HEK293T (cell line): ENCODE data around the gene PNLIP.

Experiments used
- BHLHE40 ChIP-seq: fragments of 450-650 bp; IDR thresholded peaks from 2 replicates; pipeline ENCODE4 v1.6.1; 2016; ENCODE audit warnings: mild to moderate bottlenecking, moderate library complexity, borderline replicate concordance
- FOXM1 ChIP-seq: fragments of 450-650 bp; IDR thresholded peaks from 2 replicates; pipeline ENCODE4 v1.6.1; 2017; ENCODE audit warnings: mild to moderate bottlenecking, borderline replicate concordance
- HDGF ChIP-seq: fragments of 450-650 bp; IDR thresholded peaks from 2 replicates; pipeline ENCODE4 v1.6.1; 2017; ENCODE audit warnings: antibody characterized with exemption, borderline replicate concordance
- LEF1 ChIP-seq: fragments of 450-650 bp; IDR thresholded peaks from 2 replicates; pipeline ENCODE4 v1.6.1; 2017; ENCODE audit warnings: mild to moderate bottlenecking, borderline replicate concordance
- NFRKB ChIP-seq: fragments of 450-650 bp; IDR thresholded peaks from 2 replicates; pipeline ENCODE4 v1.6.1; 2016; ENCODE audit warnings: mild to moderate bottlenecking, moderate library complexity
- SP1 ChIP-seq: fragments of 450-650 bp; IDR thresholded peaks from 2 replicates; pipeline ENCODE4 v1.6.1; 2017
- TARDBP ChIP-seq: fragments of 450-650 bp; IDR thresholded peaks from 2 replicates; pipeline ENCODE4 v1.6.1; 2016

DNA sequence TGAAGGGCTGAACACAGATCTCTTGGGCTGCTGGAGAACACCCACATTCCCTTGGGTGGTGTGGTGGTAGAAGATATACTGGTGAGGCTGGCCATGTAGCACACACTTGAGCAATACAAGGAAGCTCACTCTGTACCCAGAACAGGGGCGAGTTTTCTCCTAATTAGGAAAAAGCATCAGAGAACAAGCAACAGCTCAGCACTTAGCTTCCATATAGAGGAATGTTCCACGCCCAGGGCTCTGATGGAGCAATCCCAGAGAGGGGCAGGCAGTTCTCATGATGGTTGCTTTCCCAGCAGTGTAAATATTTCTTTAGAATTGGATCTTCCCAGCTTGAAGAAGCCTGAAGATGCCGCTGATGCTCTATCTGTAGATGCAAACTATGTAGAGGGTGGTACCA lies 21.0 kb upstream of the PNLIP start:
- no peak for TF ChIP-seq SP1
- no peak for TF ChIP-seq NFRKB
- no peak for TF ChIP-seq HDGF
- TF ChIP-seq FOXM1, result no peak
- no peak for TF ChIP-seq BHLHE40
- TF ChIP-seq TARDBP, result no peak
- TF ChIP-seq LEF1, result no peak
